ENCODE results near the gene CYTH2.

Gene CYTH2

GRCh38 chr19:48469289-48469881, at the start of gene CYTH2:
CYTH2 (plus strand) TSS chr19:48469369; CDS start chr19:48469508, 139 bp downstream.
- DNase-seq (ENCODE audit: low read depth in 2 of 2): peak; percentile 57 to 63

- DNase-seq (ENCODE audit: low read depth in 2 of 2): no peak
Measured at GRCh38 chr19:48421548-48421947, 47.6 kb upstream of the CYTH2 start.

- DNase-seq (ENCODE audit: low read depth in 2 of 2): no peak
Measured at GRCh38 chr19:48424694-48425219, 44.4 kb upstream of the CYTH2 start.

GRCh38 chr19:48428670-48429069, 40.5 kb upstream of the CYTH2 start:
- no peak for DNase-seq (ENCODE audit: low read depth in 2 of 2)

GRCh38 chr19:48433337-48433736, 35.8 kb upstream of the CYTH2 start:
- no peak for DNase-seq (ENCODE audit: low read depth in 2 of 2)

GRCh38 chr19:48436586-48436985, 32.6 kb upstream of the CYTH2 start:
- DNase-seq (ENCODE audit: low read depth in 2 of 2): no peak

- DNase-seq (ENCODE audit: low read depth in 2 of 2): no peak
Measured at GRCh38 chr19:48441360-48442050, 27.7 kb upstream of the CYTH2 start.

- DNase-seq (ENCODE audit: low read depth in 2 of 2): no peak
Measured at GRCh38 chr19:48442116-48443035, 26.8 kb upstream of the CYTH2 start.

- no peak for DNase-seq (ENCODE audit: low read depth in 2 of 2)
Measured at GRCh38 chr19:48443256-48443655, 25.9 kb upstream of the CYTH2 start.

GRCh38 chr19:48443731-48444128, 25.4 kb upstream of the CYTH2 start:
- no peak for DNase-seq (ENCODE audit: low read depth in 2 of 2)

GRCh38 chr19:48444129-48444935, 24.8 kb upstream of the CYTH2 start:
- no peak for DNase-seq (ENCODE audit: low read depth in 2 of 2)

- DNase-seq (ENCODE audit: low read depth in 2 of 2): no peak
Measured at GRCh38 chr19:48444936-48445200, 24.3 kb upstream of the CYTH2 start.

GRCh38 chr19:48445256-48445605, 23.9 kb upstream of the CYTH2 start:
- DNase-seq (ENCODE audit: low read depth in 2 of 2): no peak

GRCh38 chr19:48445606-48446481, 23.3 kb upstream of the CYTH2 start, which contains the start of gene GRWD1:
GRWD1 (plus strand) TSS chr19:48445983; CDS start chr19:48446006, 23 bp downstream.
- DNase-seq (ENCODE audit: low read depth in 2 of 2): peak; percentile 86 to 87

GRCh38 chr19:48446579-48446978, 22.6 kb upstream of the CYTH2 start:
- DNase-seq (ENCODE audit: low read depth in 2 of 2): no peak

- DNase-seq (ENCODE audit: low read depth in 2 of 2): no peak
Measured at GRCh38 chr19:48448563-48448962, 20.6 kb upstream of the CYTH2 start.

- DNase-seq (ENCODE audit: low read depth in 2 of 2): no peak
Measured at GRCh38 chr19:48450441-48450840, 18.7 kb upstream of the CYTH2 start.

GRCh38 chr19:48450863-48451262, 18.3 kb upstream of the CYTH2 start:
- DNase-seq (ENCODE audit: low read depth in 2 of 2): no peak

- DNase-seq (ENCODE audit: low read depth in 2 of 2): no peak
Measured at GRCh38 chr19:48451624-48452023, 17.5 kb upstream of the CYTH2 start.

GRCh38 chr19:48452289-48453190, 16.6 kb upstream of the CYTH2 start:
- DNase-seq (ENCODE audit: low read depth in 2 of 2): no peak

Measured in activated CD4-positive, alpha-beta T cell treated with anti-CD3 and anti-CD28 coated beads for 24 hours (primary cell).